AG04449 (cell line): ENCODE results near the gene MPND.
A peak's percentile ranks its signal among the peaks of the same experiment; 100 is the strongest.
"Not testable (repeated sequence)": the region's sequence is repeated elsewhere in the genome, so short reads cannot be mapped to it uniquely, and the experiment has no call there.

Experiments
- CTCF ChIA-PET: fragments of 350-600 bp; formaldehyde crosslinking; extraction: SDS; loops from one replicate; lab custom pipeline; 2021; ENCODE audit warnings: antibody characterized with exemption; lab: Yijun Ruan, JAX
- POLR2A ChIA-PET: fragments of 400-600, 350-600 bp; formaldehyde crosslinking; extraction: SDS; loops from one replicate; lab custom pipeline; 2020; ENCODE audit warnings: antibody characterized with exemption, inconsistent platforms; lab: Yijun Ruan, JAX
- DNase-seq: peaks from one replicate; pipeline ENCODE4 v3.0.0-alpha.2; 2010; ENCODE audit warnings: low read depth, low spot score
- H3K4me3 ChIP-seq: 2 replicates; pipeline ENCODE4 v1.5.1; 2011; ENCODE audit warnings: low read depth, mild to moderate bottlenecking, control low read depth, low read length
- CTCF ChIP-seq: IDR thresholded peaks from one replicate; pipeline ENCODE4 v1.5.1; 2011; ENCODE audit warnings: mild to moderate bottlenecking, moderate library complexity, low read length, control low read depth, inconsistent platforms; ENCODE audit not compliant: insufficient read depth; ENCODE audit errors: missing control alignments

The MPND gene

GRCh38 chr19:4342314-4342614 lies 1.1 kb upstream of the MPND start:
- POLR2A ChIA-PET: interaction anchor here (0.5 to 1.7 kb wide), 9 partner anchors 9 to 385 kb away, joined by 3 to 6 read pairs (median 4); partner anchors contain the start of gene EEF2
- no peak for DNase-seq
- TF ChIP-seq CTCF: no peak
- H3K4me3 ChIP-seq: peak overlapping the region; percentile 77
- CTCF ChIA-PET: interaction anchor here (1.2 to 4.7 kb wide), 8 partner anchors 11 to 95 kb away, joined by 3 to 68 read pairs (median 8); partner anchors contain the start of genes CHAF1A, SH3GL1 and YJU2

DNA sequence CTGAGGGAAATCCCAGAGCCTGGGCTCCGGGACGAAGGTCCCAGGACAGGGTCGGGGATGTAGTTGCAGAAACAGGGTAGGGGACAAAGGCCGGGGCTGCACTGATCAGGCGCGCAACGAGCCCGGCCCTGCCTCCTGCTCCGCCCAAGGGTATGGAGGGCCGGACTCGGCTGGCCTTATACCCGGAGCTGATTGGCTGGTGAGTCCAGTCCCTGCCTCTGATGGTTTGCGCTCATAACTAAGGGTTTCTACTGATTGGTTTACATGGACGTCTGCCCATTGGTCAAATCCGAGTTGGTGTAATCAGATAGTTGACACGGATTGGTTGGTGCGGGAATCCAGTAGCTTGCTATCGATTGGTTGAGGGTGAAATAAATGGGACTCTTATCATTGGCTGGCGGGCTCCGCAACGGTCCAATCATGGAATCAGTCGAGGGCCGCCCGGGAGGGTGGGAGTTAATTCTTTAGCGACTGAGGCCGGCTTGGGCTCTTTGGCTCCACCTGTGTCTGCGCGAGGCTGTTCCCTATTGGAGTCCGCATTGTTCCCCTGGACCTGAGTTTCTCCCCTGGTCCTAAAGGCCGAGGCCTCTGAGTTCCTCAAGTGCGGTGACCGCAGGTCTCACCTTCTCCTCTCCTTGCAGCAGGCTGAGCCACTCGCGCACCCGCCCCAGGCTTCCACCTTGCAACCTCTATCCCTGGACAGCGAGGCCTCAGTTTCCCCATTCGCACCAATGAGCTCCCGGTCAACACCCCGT lies 570 bp upstream of the MPND start:
- peak overlapping the region; percentile 89 for H3K4me3 ChIP-seq
- ChIA-PET POLR2A (interaction anchor here (0.5 to 1.7 kb wide), 10 partner anchors 10 to 386 kb away, joined by 3 to 6 read pairs (median 4); partner anchors contain the start of gene EEF2), CTCF (interaction anchor here (1.0 to 4.7 kb wide), 13 partner anchors 11 to 96 kb away, joined by 3 to 68 read pairs (median 6); partner anchors contain the start of genes CHAF1A, SH3GL1 and YJU2)
- TF ChIP-seq CTCF: peak; percentile 38
- DNase-seq: peak; percentile 100

- no peak for TF ChIP-seq CTCF
- H3K4me3 ChIP-seq: no peak overlapping the region
- DNase-seq: no peak
- ChIA-PET POLR2A (no interaction called here), CTCF (interaction anchor here (1.0 to 4.7 kb wide), 3 partner anchors 8 to 79 kb away, joined by 3 to 68 read pairs (median 28); no protein-coding TSS in a partner anchor)
Observed at GRCh38 chr19:4345342-4346019, 2.1 kb downstream of the MPND start.

- ChIA-PET CTCF (interaction anchor here (1.0 kb wide), 1 partner anchor 56 kb away, joined by 3 read pairs; no protein-coding TSS in a partner anchor), POLR2A (no interaction called here)
Observed at GRCh38 chr19:4346020-4346383, 2.6 kb downstream of the MPND start.

GRCh38 chr19:4347521-4347920 lies 4.2 kb downstream of the MPND start:
- TF ChIP-seq CTCF: no peak
- POLR2A ChIA-PET: no interaction called here

More at GRCh38 chr19:4346020-4346383, 2.6 kb downstream of the MPND start:
- no peak overlapping the region for H3K4me3 ChIP-seq
- DNase-seq: no peak
- TF ChIP-seq CTCF: no peak

GRCh38 chr19:4349225-4349624 lies 5.9 kb downstream of the MPND start:
- CTCF ChIA-PET: interaction anchor here (0.9 to 2.1 kb wide), 3 partner anchors 26 to 82 kb away, joined by 3 to 5 read pairs (median 3); partner anchors contain the start of gene SH3GL1
- H3K4me3 ChIP-seq, DNase-seq, POLR2A ChIA-PET: not testable (repeated sequence)

More at GRCh38 chr19:4347521-4347920, 4.2 kb downstream of the MPND start:
- CTCF ChIA-PET: interaction anchor here (1.0 kb wide), 1 partner anchor 79 kb away, joined by 3 read pairs; no protein-coding TSS in a partner anchor
- no peak overlapping the region for H3K4me3 ChIP-seq
- no peak for DNase-seq
